Fibroblast of pulmonary artery (primary cell): ENCODE data around the gene BRMS1L.

Experiments used
- DNase-seq: peaks from one replicate; pipeline ENCODE4 v3.0.0-alpha.2; 2010; ENCODE audit warnings: low read depth
- H3K4me3 ChIP-seq: replicated peaks from 2 replicates; pipeline ENCODE4 v1.5.1; 2011; ENCODE audit warnings: low read depth, mild to moderate bottlenecking, control low read depth, low read length, moderate library complexity
- CTCF ChIP-seq: IDR thresholded peaks from 2 replicates; pipeline ENCODE4 v1.5.1; 2011; ENCODE audit warnings: mild to moderate bottlenecking, control low read depth, low read length, inconsistent platforms; ENCODE audit errors: missing control alignments

Gene BRMS1L

GRCh38 chr14:35847636-35848035 is 21.5 kb downstream of the BRMS1L start:
- no peak for DNase-seq
- no peak for TF ChIP-seq CTCF
- no peak overlapping the region for H3K4me3 ChIP-seq

- H3K4me3 ChIP-seq = no peak overlapping the region
- DNase-seq = no peak
- no peak for TF ChIP-seq CTCF
Observed at GRCh38 chr14:35849122-35849521, 23.0 kb downstream of the BRMS1L start.

GRCh38 chr14:35851823-35852222 is 25.7 kb downstream of the BRMS1L start:
- H3K4me3 ChIP-seq = no peak overlapping the region
- DNase-seq = no peak
- no peak for TF ChIP-seq CTCF

GRCh38 chr14:35853225-35853624 is 27.1 kb downstream of the BRMS1L start:
- TF ChIP-seq CTCF = no peak
- H3K4me3 ChIP-seq = no peak overlapping the region
- DNase-seq = no peak

- H3K4me3 ChIP-seq = no peak overlapping the region
- no peak for DNase-seq
- TF ChIP-seq CTCF = no peak
Observed at GRCh38 chr14:35854696-35855270, 28.6 kb downstream of the BRMS1L start.

GRCh38 chr14:35855876-35856481 is 29.8 kb downstream of the BRMS1L start:
- DNase-seq = no peak
- no peak overlapping the region for H3K4me3 ChIP-seq
- TF ChIP-seq CTCF = no peak

GRCh38 chr14:35858521-35859209 is 32.5 kb downstream of the BRMS1L start:
- no peak for TF ChIP-seq CTCF
- peak; percentile 53 for DNase-seq
- no peak overlapping the region for H3K4me3 ChIP-seq
